HL-60 (cell line): ENCODE results near the gene TMEM217.

Experiments
- DNase-seq, 2 experiments: peaks; one replicate each; pipeline ENCODE4 v3.0.0-alpha.2; 2010 to 2020; ENCODE audit warnings: low read depth in 1 of 2, low spot score in 1 of 2
- H3K27ac ChIP-seq: fragments of 250-450 bp; sonication (Bioruptor Pico); replicated peaks from 2 replicates; pipeline ENCODE4 v1.5.1; 2020; ENCODE audit warnings: mild to moderate bottlenecking, moderate library complexity
- H3K27me3 ChIP-seq: fragments of 250-450 bp; sonication (Bioruptor Pico); 2 replicates; pipeline ENCODE4 v1.5.1; 2021; ENCODE audit warnings: mild to moderate bottlenecking, moderate library complexity; ENCODE audit not compliant: insufficient read depth, poor library complexity, severe bottlenecking
- H3K4me3 ChIP-seq: replicated peaks from 2 replicates; pipeline ENCODE4 v1.5.1; 2011; ENCODE audit warnings: mild to moderate bottlenecking, control low read depth, low read length; ENCODE audit not compliant: insufficient read depth
- GABPA ChIP-seq: IDR thresholded peaks from 2 replicates; pipeline ENCODE4 v1.6.1; 2012; ENCODE audit warnings: low read depth
- POLR2AphosphoS5 ChIP-seq: IDR thresholded peaks from 2 replicates; pipeline ENCODE4 v1.6.1; 2012; ENCODE audit warnings: low read depth
- REST ChIP-seq: IDR thresholded peaks from 2 replicates; pipeline ENCODE4 v1.6.1; 2012; ENCODE audit warnings: low read depth; ENCODE audit not compliant: insufficient replicate concordance
- SPI1 ChIP-seq: IDR thresholded peaks from 2 replicates; pipeline ENCODE4 v1.6.1; 2012; ENCODE audit warnings: low read depth, mild to moderate bottlenecking, borderline replicate concordance
- TF ChIP-seq, protein P1 (sequence below): IDR thresholded peaks from one replicate; pipeline ENCODE4 v1.5.1; 2011; ENCODE audit warnings: low read length, control low read depth, inconsistent platforms; ENCODE audit not compliant: insufficient read depth

The TMEM217 gene

GRCh38 chr6:37289931-37290330, 32.0 kb upstream of the TMEM217 start:
- TF ChIP-seq, protein P1, sequence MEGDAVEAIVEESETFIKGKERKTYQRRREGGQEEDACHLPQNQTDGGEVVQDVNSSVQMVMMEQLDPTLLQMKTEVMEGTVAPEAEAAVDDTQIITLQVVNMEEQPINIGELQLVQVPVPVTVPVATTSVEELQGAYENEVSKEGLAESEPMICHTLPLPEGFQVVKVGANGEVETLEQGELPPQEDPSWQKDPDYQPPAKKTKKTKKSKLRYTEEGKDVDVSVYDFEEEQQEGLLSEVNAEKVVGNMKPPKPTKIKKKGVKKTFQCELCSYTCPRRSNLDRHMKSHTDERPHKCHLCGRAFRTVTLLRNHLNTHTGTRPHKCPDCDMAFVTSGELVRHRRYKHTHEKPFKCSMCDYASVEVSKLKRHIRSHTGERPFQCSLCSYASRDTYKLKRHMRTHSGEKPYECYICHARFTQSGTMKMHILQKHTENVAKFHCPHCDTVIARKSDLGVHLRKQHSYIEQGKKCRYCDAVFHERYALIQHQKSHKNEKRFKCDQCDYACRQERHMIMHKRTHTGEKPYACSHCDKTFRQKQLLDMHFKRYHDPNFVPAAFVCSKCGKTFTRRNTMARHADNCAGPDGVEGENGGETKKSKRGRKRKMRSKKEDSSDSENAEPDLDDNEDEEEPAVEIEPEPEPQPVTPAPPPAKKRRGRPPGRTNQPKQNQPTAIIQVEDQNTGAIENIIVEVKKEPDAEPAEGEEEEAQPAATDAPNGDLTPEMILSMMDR: no peak
- TF ChIP-seq REST (no peak), POLR2AphosphoS5 (no peak), GABPA (no peak), SPI1 (no peak)
- H3K27ac ChIP-seq: no peak overlapping the region
- H3K27me3 ChIP-seq: no peaks in the 10 kb centered on the region
- H3K4me3 ChIP-seq: no peak overlapping the region
- no peak for DNase-seq

DNA sequence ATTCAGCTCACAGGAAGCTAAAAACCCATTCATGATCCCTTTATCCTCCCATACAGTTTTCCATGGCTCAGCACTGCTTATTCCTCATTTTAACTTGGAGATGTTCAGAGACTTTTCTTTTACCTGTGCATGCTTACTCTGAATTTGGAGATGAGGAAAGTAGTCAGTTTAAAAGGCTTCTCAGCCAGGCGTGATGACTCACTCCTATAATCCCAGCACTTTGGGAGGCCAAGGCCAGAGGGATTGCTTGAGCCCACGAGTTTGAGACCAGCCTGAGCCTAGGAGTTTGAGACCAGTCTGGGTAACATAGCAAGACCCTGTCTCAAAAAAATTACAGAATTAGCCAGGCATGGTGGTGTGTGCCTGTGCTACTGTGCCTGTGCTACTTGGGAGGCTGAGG, 30.3 kb upstream of the TMEM217 start:
- H3K27me3 ChIP-seq: no peaks in the 10 kb centered on the region
- no peak for DNase-seq
- no peak overlapping the region for H3K27ac ChIP-seq
- no peak for TF ChIP-seq GABPA
- TF ChIP-seq SPI1: no peak
- TF ChIP-seq REST: no peak
- TF ChIP-seq POLR2AphosphoS5: no peak
- TF ChIP-seq, protein P1: no peak
- no peak overlapping the region for H3K4me3 ChIP-seq

DNA sequence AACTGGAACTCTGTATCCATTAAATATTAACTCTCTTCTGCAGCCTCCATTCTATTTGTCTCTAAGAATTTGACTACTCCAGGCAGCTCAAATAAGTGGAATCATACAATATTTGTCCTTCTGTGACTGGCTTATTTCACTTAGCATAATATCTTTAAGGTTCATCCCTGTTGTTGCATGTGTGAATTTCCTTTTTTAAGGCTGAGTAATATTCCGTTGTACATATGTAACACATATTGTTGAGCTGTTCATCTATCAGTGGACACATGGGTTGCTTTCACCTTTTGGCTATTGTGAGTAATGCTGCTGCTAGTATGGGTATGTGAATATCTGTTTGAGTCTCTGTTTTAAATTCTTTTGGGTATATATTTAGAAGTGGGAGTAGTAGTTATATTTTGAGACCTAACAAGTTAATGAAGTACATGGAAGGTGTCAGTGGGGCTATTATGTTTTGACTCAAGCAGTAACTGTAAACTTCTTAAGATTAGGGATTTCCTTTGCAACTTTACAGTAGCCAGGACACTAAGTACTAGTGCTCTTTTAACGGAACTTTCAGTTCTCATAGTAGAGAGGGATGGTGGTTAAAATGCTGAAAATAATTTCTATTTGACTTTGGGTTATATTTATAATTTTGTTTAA, 29.7 kb upstream of the TMEM217 start:
- no peak overlapping the region for H3K27ac ChIP-seq
- DNase-seq: no peak
- TF ChIP-seq REST: no peak
- no peak for TF ChIP-seq POLR2AphosphoS5
- TF ChIP-seq GABPA: no peak
- TF ChIP-seq SPI1: no peak
- TF ChIP-seq, protein P1: no peak
- no peaks in the 10 kb centered on the region for H3K27me3 ChIP-seq
- H3K4me3 ChIP-seq: no peak overlapping the region
